Measurements from ENCODE around the gene RSPO3.

DNA sequence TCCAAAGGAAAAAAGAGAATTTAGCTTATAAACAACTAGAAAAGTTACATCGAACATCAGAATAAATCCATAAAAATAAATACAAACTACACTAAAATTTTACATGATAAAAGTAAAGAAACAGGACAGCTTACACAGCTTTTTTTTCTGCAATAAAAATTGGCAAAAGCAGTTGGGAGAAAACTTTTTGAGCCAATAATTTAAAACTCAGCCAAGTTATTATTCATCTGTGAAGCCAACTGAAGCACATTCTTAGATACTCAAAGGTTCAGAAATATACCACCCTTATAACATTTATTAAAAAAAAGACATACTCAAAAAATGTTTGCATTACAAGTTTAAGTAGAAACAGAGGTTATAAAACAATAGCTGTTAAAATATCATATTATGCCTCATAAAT lies 23.7 kb upstream of the RSPO3 start:
- TF ChIP-seq CTCF (IDR thresholded peaks at IDR 0.05) = no peak
- no peak for TF ChIP-seq POLR2A (IDR thresholded peaks at IDR 0.05)

All from thyroid gland (tissue), 4 donors.